Hepatocyte (in vitro differentiated cells): ENCODE results near the gene NFAT5. TPM values are rescaled to one million over a fixed set of nuclear protein-coding genes. Genes with fewer than 3 reads are reported as not detected.

Experiments used
- DNase-seq: peaks from one replicate; pipeline ENCODE4 v3.0.0-alpha.2; 2016; ENCODE audit warnings: low spot score
- H2AFZ ChIP-seq: fragments of 200-600 bp; sonication (generic); 2 replicates; pipeline ENCODE4 v1.6.0; 2016; ENCODE audit warnings: antibody characterized with exemption, mild to moderate bottlenecking
- H3K27ac ChIP-seq: fragments of 200-600 bp; sonication (generic); 2 replicates; pipeline ENCODE4 v1.5.1; 2016; ENCODE audit warnings: mild to moderate bottlenecking
- H3K27me3 ChIP-seq: fragments of 200-600 bp; sonication (generic); 2 replicates; pipeline ENCODE4 v1.6.1; 2016
- H3K36me3 ChIP-seq: fragments of 200-600 bp; sonication (generic); replicated peaks from 2 replicates; pipeline ENCODE4 v1.5.1; 2016; ENCODE audit warnings: low read depth; ENCODE audit not compliant: insufficient read depth
- H3K4me1 ChIP-seq: fragments of 200-600 bp; sonication (generic); 2 replicates; pipeline ENCODE4 v1.5.1; 2016; ENCODE audit warnings: mild to moderate bottlenecking, moderate library complexity; ENCODE audit not compliant: insufficient read depth
- H3K4me2 ChIP-seq: fragments of 200-600 bp; sonication (generic); 2 replicates; pipeline ENCODE4 v1.6.0; 2016
- H3K4me3 ChIP-seq: fragments of 200-600 bp; sonication (generic); 2 replicates; pipeline ENCODE4 v1.5.1; 2016; ENCODE audit warnings: mild to moderate bottlenecking
- H3K79me2 ChIP-seq: fragments of 200-600 bp; sonication (generic); 2 replicates; pipeline ENCODE4 v1.6.0; 2017; ENCODE audit warnings: mild to moderate bottlenecking
- H3K9me2 ChIP-seq: fragments of 200-600 bp; sonication (generic); replicated peaks from 2 replicates; pipeline ENCODE4 v1.6.0; 2017; ENCODE audit warnings: mild to moderate bottlenecking; ENCODE audit not compliant: insufficient read depth
- H3K9me3 ChIP-seq: fragments of 200-600 bp; sonication (generic); 2 replicates; pipeline ENCODE4 v1.5.1; 2016; ENCODE audit warnings: low read depth, mild to moderate bottlenecking
- H4K20me1 ChIP-seq: fragments of 200-600 bp; sonication (generic); 2 replicates; pipeline ENCODE4 v1.6.0; 2016; ENCODE audit warnings: mild to moderate bottlenecking; ENCODE audit not compliant: insufficient read depth, poor library complexity, severe bottlenecking
- CTCF ChIP-seq: fragments of 200-600 bp; sonication (generic); IDR thresholded peaks from 2 replicates; pipeline ENCODE4 v1.5.1; 2016; ENCODE audit warnings: antibody characterized with exemption, mild to moderate bottlenecking; ENCODE audit not compliant: poor library complexity
- EZH2 ChIP-seq: fragments of 200-600 bp; sonication (generic); IDR thresholded peaks from 2 replicates; pipeline ENCODE4 v1.6.1; 2016; ENCODE audit warnings: antibody characterized with exemption, mild to moderate bottlenecking, borderline replicate concordance
- EZH2phosphoT487 ChIP-seq: fragments of 200-600 bp; sonication (generic); IDR thresholded peaks from one replicate; pipeline ENCODE4 v1.6.1; 2018; ENCODE audit warnings: antibody characterized with exemption, mild to moderate bottlenecking, low read depth, moderate library complexity; ENCODE audit not compliant: unreplicated experiment, severe bottlenecking
- WGBS: methylation state at CpG from one replicate; pipeline ENCODE4 v1.1.6; 2016; ENCODE audit warnings: low lambda C conversion rate; ENCODE audit errors: missing lambda C conversion rate; 5-methylcytosine and 5-hydroxymethylcytosine counted together
- polyA plus RNA-seq: library from polyadenylated mRNA; unstranded; fragments of >200 nt; fragmentation: Nextera tagmentation; extraction: Ambion mirVana; gene quantifications from 2 replicates; pipeline ENCODE4 v1.2.1, GENCODE V29; 2016
- total RNA-seq: library from RNA; depleted of rRNA; stranded (reverse); fragments of >200 nt; gene quantifications from 2 replicates; pipeline ENCODE4 v1.2.3, GENCODE V29; 2014

Gene NFAT5
- total and polyA plus RNA-seq, 2 experiments from 2014 or later: 9.2 to 30.7 TPM

GRCh38 chr16:69520800-69521602 is 44.8 kb upstream of the NFAT5 start:
- peak overlapping the region; percentile 70 for H3K27ac ChIP-seq

GRCh38 chr16:69522041-69522578 is 43.7 kb upstream of the NFAT5 start:
- Histone ChIP-seq H3K27me3 (no peaks in the 10 kb centered on the region), H3K36me3 (no peaks in the 10 kb centered on the region), H3K4me1 (peaks cover 11% of the 10 kb centered on the region), H4K20me1 (no peaks in the 10 kb centered on the region), H3K9me2 (no peaks in the 10 kb centered on the region), H3K4me2 (no peak overlapping the region), H2AFZ (peak overlapping the region; percentile 60), H3K79me2 (no peaks in the 10 kb centered on the region), H3K9me3 (no peaks in the 10 kb centered on the region), H3K27ac (peak overlapping the region; percentile 70), H3K4me3 (no peak overlapping the region)
- DNase-seq: no peak
- TF ChIP-seq EZH2 (no peak), CTCF (no peak), EZH2phosphoT487 (no peak)
- WGBS: 94% methylated on average over 5 of the region's 5 CpGs

More at GRCh38 chr16:69520800-69521602, 44.8 kb upstream of the NFAT5 start:
- H3K4me2 ChIP-seq: no peak overlapping the region
- no peaks in the 10 kb centered on the region for H3K36me3 ChIP-seq
- H3K4me3 ChIP-seq: no peak overlapping the region
- H3K9me2 ChIP-seq: no peaks in the 10 kb centered on the region
- WGBS: 67% methylated on average over 3 of the region's 3 CpGs
- no peaks in the 10 kb centered on the region for H3K79me2 ChIP-seq
- no peak for DNase-seq
- no peaks in the 10 kb centered on the region for H4K20me1 ChIP-seq
- no peaks in the 10 kb centered on the region for H3K27me3 ChIP-seq
- no peaks in the 10 kb centered on the region for H3K9me3 ChIP-seq
- H2AFZ ChIP-seq: peak overlapping the region; percentile 60
- peaks cover 11% of the 10 kb centered on the region for H3K4me1 ChIP-seq
- TF ChIP-seq EZH2 (no peak), EZH2phosphoT487 (no peak), CTCF (no peak)

GRCh38 chr16:69522732-69523404 is 42.9 kb upstream of the NFAT5 start:
- Histone ChIP-seq H3K4me3 (no peak overlapping the region), H4K20me1 (no peaks in the 10 kb centered on the region), H3K36me3 (no peaks in the 10 kb centered on the region), H3K27ac (no peak overlapping the region), H3K79me2 (no peaks in the 10 kb centered on the region), H3K9me3 (no peaks in the 10 kb centered on the region), H3K9me2 (no peaks in the 10 kb centered on the region), H3K4me1 (peaks cover 11% of the 10 kb centered on the region), H2AFZ (peak overlapping the region; percentile 16), H3K4me2 (no peak overlapping the region), H3K27me3 (no peaks in the 10 kb centered on the region)
- no peak for DNase-seq
- TF ChIP-seq EZH2 (no peak), CTCF (no peak)
- 79% methylated on average over 7 of the region's 7 CpGs for WGBS
